ENCODE measurements around the gene PRKAG1. TPM values are rescaled to one million over a fixed set of nuclear protein-coding genes. Genes with fewer than 3 reads are reported as not detected.

Gene PRKAG1
- total RNA-seq, 1 donor from 2014 or later = 47.1 TPM

- no peaks in the 10 kb centered on the region for H3K4me1 Mint-ChIP-seq (ENCODE audit: low read depth, unreplicated experiment)
- no peak overlapping the region for H3K4me3 ChIP-seq (ENCODE audit: insufficient read depth, low read depth, low read length)
- no peak for DNase-seq (ENCODE audit: low read depth)
These were observed 15.7 kb upstream of the PRKAG1 start for GRCh38 chr12:49034286-49034622.

DNA sequence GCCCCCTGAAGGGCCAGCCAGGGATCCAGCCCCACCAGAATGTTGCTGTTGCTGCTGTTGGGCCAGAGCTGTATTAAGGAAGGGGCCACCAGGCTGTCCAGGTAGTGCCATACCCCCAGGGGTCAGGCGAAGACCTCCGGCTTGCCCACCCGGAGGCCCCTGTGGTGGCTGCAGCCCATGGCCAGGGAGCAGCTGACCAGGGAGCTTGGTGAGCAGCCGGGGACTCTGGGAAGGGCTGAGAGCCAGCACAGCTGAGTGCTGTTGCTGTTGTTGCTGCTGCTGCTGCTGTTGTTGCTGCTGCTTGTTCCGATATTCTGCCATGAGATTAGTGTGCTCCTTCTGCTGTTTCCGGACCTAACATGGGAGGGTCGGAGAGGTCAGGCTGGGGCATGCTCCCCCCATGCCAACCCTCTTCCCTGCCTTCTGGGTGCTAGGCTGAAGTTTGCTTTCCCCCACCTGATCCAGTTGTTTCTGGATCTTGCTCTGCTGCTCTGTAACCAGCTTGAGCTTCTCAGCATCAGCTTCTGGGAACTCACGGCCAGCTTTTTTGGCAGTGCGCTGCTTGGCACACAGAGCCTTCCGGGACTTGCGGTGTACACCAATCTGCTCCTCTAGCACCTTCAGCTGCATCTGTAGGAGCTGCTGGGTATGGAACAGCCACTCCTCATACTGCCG is 15.2 kb upstream of the PRKAG1 start:
- no peaks in the 10 kb centered on the region for H3K4me1 ChIP-seq (ENCODE audit: insufficient read depth, low read length)
- H3K36me3 Mint-ChIP-seq (ENCODE audit: low read depth, unreplicated experiment) = peaks cover 15% of the 10 kb centered on the region
- H3K27me3 ChIP-seq (ENCODE audit: insufficient read depth, low read length) = no peaks in the 10 kb centered on the region
- H3K79me2 ChIP-seq (ENCODE audit: insufficient read depth, low read length) = peaks cover 22% of the 10 kb centered on the region
- no peaks in the 10 kb centered on the region for H3K27me3 Mint-ChIP-seq (ENCODE audit: low read depth, unreplicated experiment)
- H3K36me3 ChIP-seq (ENCODE audit: insufficient read depth, low read length) = peaks cover 50% of the 10 kb centered on the region
- no peak overlapping the region for H2AFZ ChIP-seq (ENCODE audit: low read depth, low read length)
- H3K4me3 ChIP-seq (ENCODE audit: insufficient read depth, low read depth, low read length) = no peak overlapping the region
- peaks cover 82% of the 10 kb centered on the region for H4K20me1 ChIP-seq (ENCODE audit: insufficient read depth, low read length)
- no peaks in the 10 kb centered on the region for H3K4me1 Mint-ChIP-seq (ENCODE audit: low read depth, unreplicated experiment)
- H3K27ac Mint-ChIP-seq (ENCODE audit: unreplicated experiment) = no peak overlapping the region
- TF ChIP-seq CTCF (IDR thresholded peaks at IDR 0.05; ENCODE audit: insufficient read depth, low read depth, low read length) (no peak), EZH2 (IDR thresholded peaks at IDR 0.05; ENCODE audit: insufficient read depth, low read length) (no peak)
- no peak overlapping the region for H3K4me3 Mint-ChIP-seq (ENCODE audit: unreplicated experiment)
- DNase-seq (ENCODE audit: low read depth) = no peak
- H3K9ac ChIP-seq (ENCODE audit: low read length) = no peak overlapping the region
- no peak overlapping the region for H3K27ac ChIP-seq (ENCODE audit: low read depth, low read length)
- no peak overlapping the region for H3K4me2 ChIP-seq (ENCODE audit: low read length)
- no peaks in the 10 kb centered on the region for H3K9me3 Mint-ChIP-seq (ENCODE audit: unreplicated experiment)
- no peaks in the 10 kb centered on the region for H3K9me3 ChIP-seq (ENCODE audit: insufficient read depth, low read depth, low read length)
- FAIRE-seq = no peak

More at GRCh38 chr12:49034286-49034622, 15.7 kb upstream of the PRKAG1 start:
- H3K9ac ChIP-seq (ENCODE audit: low read length) = no peak overlapping the region
- H3K4me2 ChIP-seq (ENCODE audit: low read length) = no peak overlapping the region
- peaks cover 48% of the 10 kb centered on the region for H3K36me3 ChIP-seq (ENCODE audit: insufficient read depth, low read length)
- no peaks in the 10 kb centered on the region for H3K4me1 ChIP-seq (ENCODE audit: insufficient read depth, low read length)
- no peaks in the 10 kb centered on the region for H3K27me3 ChIP-seq (ENCODE audit: insufficient read depth, low read length)
- no peak for FAIRE-seq
- no peak overlapping the region for H2AFZ ChIP-seq (ENCODE audit: low read depth, low read length)
- Mint-ChIP-seq H3K27ac (ENCODE audit: unreplicated experiment) (no peak overlapping the region), H3K27me3 (ENCODE audit: low read depth, unreplicated experiment) (no peaks in the 10 kb centered on the region), H3K36me3 (ENCODE audit: low read depth, unreplicated experiment) (peaks cover 15% of the 10 kb centered on the region), H3K4me3 (ENCODE audit: unreplicated experiment) (no peak overlapping the region), H3K9me3 (ENCODE audit: unreplicated experiment) (no peaks in the 10 kb centered on the region)
- peaks cover 24% of the 10 kb centered on the region for H3K79me2 ChIP-seq (ENCODE audit: insufficient read depth, low read length)
- no peaks in the 10 kb centered on the region for H3K9me3 ChIP-seq (ENCODE audit: insufficient read depth, low read depth, low read length)
- H3K27ac ChIP-seq (ENCODE audit: low read depth, low read length) = no peak overlapping the region
- H4K20me1 ChIP-seq (ENCODE audit: insufficient read depth, low read length) = peaks cover 81% of the 10 kb centered on the region
- no peak for TF ChIP-seq CTCF (IDR thresholded peaks at IDR 0.05; ENCODE audit: insufficient read depth, low read depth, low read length)
- TF ChIP-seq EZH2 (IDR thresholded peaks at IDR 0.05; ENCODE audit: insufficient read depth, low read length) = no peak

DNA sequence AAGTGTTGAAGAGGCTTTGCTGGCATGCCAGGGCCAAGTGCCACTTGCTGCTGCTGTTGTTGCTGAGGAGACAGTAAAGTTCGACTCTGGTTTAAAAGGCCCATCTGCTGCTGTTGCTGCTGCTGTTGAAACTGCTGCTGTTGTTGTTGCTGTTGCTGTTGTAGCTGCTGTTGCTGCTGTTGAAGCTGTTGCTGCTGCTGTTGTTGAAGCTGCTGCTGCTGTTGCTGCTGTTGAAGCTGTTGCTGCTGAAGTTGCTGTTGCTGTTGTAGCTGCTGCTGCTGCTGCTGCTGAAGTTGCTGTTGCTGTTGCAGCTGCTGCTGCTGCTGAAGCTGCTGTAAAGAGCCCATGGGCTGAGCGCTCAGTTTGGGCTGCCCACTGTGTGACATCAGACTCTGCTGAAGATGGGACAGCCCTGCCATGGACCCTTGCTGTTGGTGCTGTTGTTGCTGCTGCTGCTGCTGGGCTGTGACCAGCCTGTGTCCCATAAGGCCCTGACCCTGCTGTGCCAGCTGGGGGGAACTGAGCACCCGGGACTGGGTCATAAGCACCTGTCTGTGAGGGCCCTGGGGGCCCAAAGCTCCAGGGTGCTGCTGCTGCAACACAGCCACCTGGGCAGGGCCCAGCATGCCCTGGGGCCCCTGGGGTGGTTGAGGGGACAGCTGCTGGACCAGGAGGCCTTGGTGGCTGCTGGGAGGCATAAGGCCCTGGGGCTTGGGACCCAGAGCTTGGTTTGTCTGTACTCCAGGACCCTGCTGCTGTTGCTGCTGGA is 14.3 kb upstream of the PRKAG1 start:
- no peak for FAIRE-seq
- H3K36me3 ChIP-seq (ENCODE audit: insufficient read depth, low read length) = peaks cover 53% of the 10 kb centered on the region
- H3K9me3 ChIP-seq (ENCODE audit: insufficient read depth, low read depth, low read length) = no peaks in the 10 kb centered on the region
- no peak overlapping the region for H3K9ac ChIP-seq (ENCODE audit: low read length)
- H3K27me3 Mint-ChIP-seq (ENCODE audit: low read depth, unreplicated experiment) = no peaks in the 10 kb centered on the region
- no peak overlapping the region for H3K4me3 ChIP-seq (ENCODE audit: insufficient read depth, low read depth, low read length)
- no peaks in the 10 kb centered on the region for H3K4me1 Mint-ChIP-seq (ENCODE audit: low read depth, unreplicated experiment)
- peaks cover 14% of the 10 kb centered on the region for H3K36me3 Mint-ChIP-seq (ENCODE audit: low read depth, unreplicated experiment)
- H4K20me1 ChIP-seq (ENCODE audit: insufficient read depth, low read length) = peaks cover 81% of the 10 kb centered on the region
- H3K27ac ChIP-seq (ENCODE audit: low read depth, low read length) = no peak overlapping the region
- TF ChIP-seq EZH2 (IDR thresholded peaks at IDR 0.05; ENCODE audit: insufficient read depth, low read length) (no peak), CTCF (IDR thresholded peaks at IDR 0.05; ENCODE audit: insufficient read depth, low read depth, low read length) (no peak)
- no peaks in the 10 kb centered on the region for H3K4me1 ChIP-seq (ENCODE audit: insufficient read depth, low read length)
- H3K4me3 Mint-ChIP-seq (ENCODE audit: unreplicated experiment) = no peak overlapping the region
- no peak for DNase-seq (ENCODE audit: low read depth)
- no peak overlapping the region for H3K27ac Mint-ChIP-seq (ENCODE audit: unreplicated experiment)
- no peak overlapping the region for H2AFZ ChIP-seq (ENCODE audit: low read depth, low read length)
- H3K9me3 Mint-ChIP-seq (ENCODE audit: unreplicated experiment) = no peaks in the 10 kb centered on the region
- H3K4me2 ChIP-seq (ENCODE audit: low read length) = no peak overlapping the region
- peaks cover 17% of the 10 kb centered on the region for H3K79me2 ChIP-seq (ENCODE audit: insufficient read depth, low read length)
- no peaks in the 10 kb centered on the region for H3K27me3 ChIP-seq (ENCODE audit: insufficient read depth, low read length)

Measured in astrocyte (in vitro differentiated cells and primary cell).